ENCODE measurements around the gene ADGRF4. TPM values are rescaled to one million over a fixed set of nuclear protein-coding genes. Genes with fewer than 3 reads are reported as not detected.

ADGRF4 gene, protein sequence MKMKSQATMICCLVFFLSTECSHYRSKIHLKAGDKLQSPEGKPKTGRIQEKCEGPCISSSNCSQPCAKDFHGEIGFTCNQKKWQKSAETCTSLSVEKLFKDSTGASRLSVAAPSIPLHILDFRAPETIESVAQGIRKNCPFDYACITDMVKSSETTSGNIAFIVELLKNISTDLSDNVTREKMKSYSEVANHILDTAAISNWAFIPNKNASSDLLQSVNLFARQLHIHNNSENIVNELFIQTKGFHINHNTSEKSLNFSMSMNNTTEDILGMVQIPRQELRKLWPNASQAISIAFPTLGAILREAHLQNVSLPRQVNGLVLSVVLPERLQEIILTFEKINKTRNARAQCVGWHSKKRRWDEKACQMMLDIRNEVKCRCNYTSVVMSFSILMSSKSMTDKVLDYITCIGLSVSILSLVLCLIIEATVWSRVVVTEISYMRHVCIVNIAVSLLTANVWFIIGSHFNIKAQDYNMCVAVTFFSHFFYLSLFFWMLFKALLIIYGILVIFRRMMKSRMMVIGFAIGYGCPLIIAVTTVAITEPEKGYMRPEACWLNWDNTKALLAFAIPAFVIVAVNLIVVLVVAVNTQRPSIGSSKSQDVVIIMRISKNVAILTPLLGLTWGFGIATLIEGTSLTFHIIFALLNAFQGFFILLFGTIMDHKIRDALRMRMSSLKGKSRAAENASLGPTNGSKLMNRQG
- total RNA-seq (2011; cell fraction: chromatin; rRNA removed; ENCODE audit: low replicate concordance), result not detected in 2 replicates
- not detected in 2 replicates for total RNA-seq (2011; cell fraction: nucleolus; rRNA removed)
- total RNA-seq (2011; cell fraction: nucleoplasm; rRNA removed), result not detected in 2 replicates
- not detected in 2 replicates for total RNA-seq (2014; rRNA removed)
- total RNA-seq (2014; rRNA removed; fragmentation: Illumina TruSeq; extraction: Trizol), result not detected in 2 replicates
- not detected in 2 replicates for total RNA-seq (2015; rRNA removed; fragmentation: Illumina TruSeq; extraction: Trizol)
- total RNA-seq (2021), result not detected in 2 replicates
- not detected in 2 replicates for polyA plus RNA-seq (2011; rRNA removed)
- not detected in 2 replicates for polyA plus RNA-seq (2011; cell fraction: cytosol; rRNA removed)
- polyA plus RNA-seq (2011; cell fraction: nucleus; rRNA removed), result not detected in 2 replicates
- 0.04 TPM in 1 of 2 replicates, not detected in the other for polyA plus RNA-seq (2012)
- polyA plus RNA-seq (2014; fragmentation: Illumina TruSeq; extraction: Trizol), result not detected in 2 replicates
- not detected for polyA plus RNA-seq (2014; fragmentation: Nextera tagmentation; extraction: Ambion mirVana)
- not detected in 2 replicates for polyA plus RNA-seq (2014; rRNA removed)
- polyA minus RNA-seq (2011; rRNA and poly(A)+ RNA removed), result not detected in 2 replicates
- polyA minus RNA-seq (2011; cell fraction: cytosol; rRNA and poly(A)+ RNA removed), result not detected in 2 replicates
- polyA minus RNA-seq (2011; cell fraction: nucleus; rRNA and poly(A)+ RNA removed), result not detected in 2 replicates
- percentile 8 among the genes with signal in this experiment for Bru-seq, nascent RNA
- percentile 36 among the genes with signal in this experiment for BruChase-seq, experiment 1, labeled RNA remaining after a 2-hour chase
- percentile 30 among the genes with signal in this experiment for BruChase-seq, experiment 2, labeled RNA remaining after a 6-hour chase
- long read RNA-seq, experiment 1, result 0 reads
- long read RNA-seq, experiment 2, partial matches to known transcripts, result 0 of 1 reads
- long read RNA-seq, experiment 2, other reads (novel, unspliced or antisense), result 1 of 1 reads
- long read RNA-seq, experiment 3, result 0 reads

DNA sequence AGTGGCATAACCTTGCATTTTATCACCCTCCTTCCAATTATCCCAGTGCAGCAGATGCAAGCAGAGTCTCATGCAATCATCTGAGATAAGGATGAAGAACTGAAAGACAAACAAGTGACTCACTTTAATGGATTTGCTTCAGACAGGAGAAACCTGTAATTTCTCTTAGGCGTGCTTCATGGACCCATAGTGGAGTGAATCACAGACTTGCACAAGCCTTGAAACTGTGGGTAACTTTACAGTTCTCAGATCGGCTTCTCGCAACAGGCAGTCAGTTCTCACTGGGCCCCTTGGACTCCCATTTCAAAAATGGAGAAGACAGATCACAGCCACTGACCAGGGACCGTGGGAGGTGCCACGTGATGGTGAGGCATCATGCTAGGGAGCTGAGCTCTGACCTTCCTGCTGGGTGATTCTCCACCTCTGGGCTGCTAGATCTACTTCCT, at the start of gene ADGRF4:
TSS of gene ADGRF4 (plus strand) at position 239 of the 446 bp plus-strand sequence. CDS start 8,666 bp downstream, outside the sequence.
- H3K4me1 ChIP-seq (replicated peaks in 1 of 2; ENCODE audit: control insufficient read depth in 2 of 2, insufficient read depth in 2 of 2, low read length in 2 of 2), result no peaks in the 10 kb centered on the region
- intact Hi-C loops (cut with micrococcal nuclease) (no loop called here), in situ Hi-C loops (cut with MboI) (no loop called here)
- DNase-seq (ENCODE audit: extremely low read depth in 1 of 4, low spot score in 3 of 4) (peak in 1 of 4 experiments; percentile 16), ATAC-seq (peak; percentile 64), FAIRE-seq (peak; percentile 70)
- H3K9me3 ChIP-seq (replicated peaks; ENCODE audit: control insufficient read depth, insufficient read depth, low read depth, low read length), result no peaks in the 10 kb centered on the region
- no peak within 1 kb of the TSS for H3K9ac ChIP-seq (ENCODE audit: insufficient read depth in 1 of 2, low read depth in 2 of 2, low read length in 2 of 2)
- no TSS peak for BruUV-seq (replicated peaks)
- no peak within 1 kb of the TSS for H3K4me3 ChIP-seq
- CTCF ChIA-PET (ENCODE audit: low intra/inter-chr PET ratio), result no interaction called here
- H3K27ac ChIP-seq (ENCODE audit: extremely low read depth, low read depth, low read length), result no peak within 1 kb of the TSS
- POLR2A ChIA-PET, result no interaction called here
- H2AFZ ChIP-seq (ENCODE audit: low read depth, low read length), result no peak within 1 kb of the TSS
- 0% methylated on average over 5 of the region's 5 CpGs for WGBS (ENCODE audit: insufficient coverage, low coverage, missing lambda C conversion rate)
- peaks cover 2 to 9% of the 10 kb centered on the region in 2 experiments; a peak in 3 of 5 replicates for H3K27me3 ChIP-seq (ENCODE audit: control insufficient read depth in 2 of 2, insufficient read depth in 2 of 2, low read length in 2 of 2)
- no peaks in the 10 kb centered on the region for H4K20me1 ChIP-seq (replicated peaks; ENCODE audit: control insufficient read depth, insufficient read depth, low read length)
- H3K9me1 ChIP-seq (ENCODE audit: control insufficient read depth, insufficient read depth, low read length), result no peaks in the 10 kb centered on the region
- H3K36me3 ChIP-seq (ENCODE audit: control insufficient read depth, insufficient read depth, low read length), result no peaks in the 10 kb centered on the region
- no peaks in the 10 kb centered on the region for H3K79me2 ChIP-seq (ENCODE audit: control insufficient read depth, insufficient read depth, low read length)
- no peak within 1 kb of the TSS for H3K4me2 ChIP-seq (ENCODE audit: insufficient read depth, low read length)
- TF ChIP-seq FOXJ2 (tag; IDR thresholded peaks at IDR 0.05), result peak; percentile 43; the same call in 1 of the 2 replicates
- no peak for TF ChIP-seq SP2 (IDR thresholded peaks at IDR 0.05; ENCODE audit: extremely low read depth, low read depth, low read length, poor library complexity, severe bottlenecking)
- TF ChIP-seq SMARCA4 (IDR thresholded peaks at IDR 0.05), result peak; percentile 41; the same call in 1 of the 2 replicates
- no peak for TF ChIP-seq HCFC1 (IDR thresholded peaks at IDR 0.05; ENCODE audit: low read depth, low read length)
- no peak for TF ChIP-seq PHF20 (IDR thresholded peaks at IDR 0.05; ENCODE audit: partially characterized antibody)
- TF ChIP-seq, protein P1, sequence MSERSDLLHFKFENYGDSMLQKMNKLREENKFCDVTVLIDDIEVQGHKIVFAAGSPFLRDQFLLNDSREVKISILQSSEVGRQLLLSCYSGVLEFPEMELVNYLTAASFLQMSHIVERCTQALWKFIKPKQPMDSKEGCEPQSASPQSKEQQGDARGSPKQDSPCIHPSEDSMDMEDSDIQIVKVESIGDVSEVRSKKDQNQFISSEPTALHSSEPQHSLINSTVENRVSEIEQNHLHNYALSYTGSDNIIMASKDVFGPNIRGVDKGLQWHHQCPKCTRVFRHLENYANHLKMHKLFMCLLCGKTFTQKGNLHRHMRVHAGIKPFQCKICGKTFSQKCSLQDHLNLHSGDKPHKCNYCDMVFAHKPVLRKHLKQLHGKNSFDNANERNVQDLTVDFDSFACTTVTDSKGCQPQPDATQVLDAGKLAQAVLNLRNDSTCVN (CRISPR knock-in tag; IDR thresholded peaks at IDR 0.05), result no peak
- no peak for TF ChIP-seq SMAD3 (CRISPR knock-in tag; conservative IDR thresholded peaks at IDR 0.05)
- TF ChIP-seq MCM7 (IDR thresholded peaks at IDR 0.05), result no peak
- TF ChIP-seq FOSL1 (tag; conservative IDR thresholded peaks at IDR 0.05), result peak; percentile 92
- TF ChIP-seq RBM22 (IDR thresholded peaks at IDR 0.05; ENCODE audit: low read depth, low read length, poor library complexity, severe bottlenecking), result no peak
- no peak for TF ChIP-seq TAF7 (tag; IDR thresholded peaks at IDR 0.05)
- TF ChIP-seq, protein P2, sequence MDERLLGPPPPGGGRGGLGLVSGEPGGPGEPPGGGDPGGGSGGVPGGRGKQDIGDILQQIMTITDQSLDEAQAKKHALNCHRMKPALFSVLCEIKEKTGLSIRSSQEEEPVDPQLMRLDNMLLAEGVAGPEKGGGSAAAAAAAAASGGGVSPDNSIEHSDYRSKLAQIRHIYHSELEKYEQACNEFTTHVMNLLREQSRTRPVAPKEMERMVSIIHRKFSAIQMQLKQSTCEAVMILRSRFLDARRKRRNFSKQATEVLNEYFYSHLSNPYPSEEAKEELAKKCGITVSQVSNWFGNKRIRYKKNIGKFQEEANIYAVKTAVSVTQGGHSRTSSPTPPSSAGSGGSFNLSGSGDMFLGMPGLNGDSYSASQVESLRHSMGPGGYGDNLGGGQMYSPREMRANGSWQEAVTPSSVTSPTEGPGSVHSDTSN (CRISPR knock-in tag; IDR thresholded peaks at IDR 0.05; ENCODE audit: low read depth), result no peak
- TF ChIP-seq, protein P2 (tag; conservative IDR thresholded peaks at IDR 0.05; ENCODE audit: low read depth), result no peak

Data from K562 (cell line).